Measurements from ENCODE around the gene AP2M1.

Gene AP2M1

GRCh38 chr3:184181596-184181995, 6.9 kb downstream of the AP2M1 start:
- no peak for DNase-seq

- DNase-seq: no peak
Measured at GRCh38 chr3:184183679-184184078, 9.0 kb downstream of the AP2M1 start.

- DNase-seq: no peak
Measured at GRCh38 chr3:184184546-184185230, 10.0 kb downstream of the AP2M1 start.

- peak; percentile 98 to 100 (median 99) for DNase-seq
Measured at GRCh38 chr3:184185461-184186183, 11.0 kb downstream of the AP2M1 start.

GRCh38 chr3:184186184-184186901, 11.7 kb downstream of the AP2M1 start, which contains the start of gene ABCF3:
Gene ABCF3 (plus strand): TSS chr3:184186199. CDS start chr3:184186208, 9 bp downstream.
- no peak for DNase-seq

GRCh38 chr3:184186902-184187207, 12.2 kb downstream of the AP2M1 start:
- no peak for DNase-seq

- no peak for DNase-seq
Measured at GRCh38 chr3:184188080-184188479, 13.4 kb downstream of the AP2M1 start.

GRCh38 chr3:184189421-184189820, 14.8 kb downstream of the AP2M1 start:
- DNase-seq: no peak

GRCh38 chr3:184192889-184193288, 18.2 kb downstream of the AP2M1 start:
- no peak for DNase-seq

- DNase-seq: no peak
Measured at GRCh38 chr3:184193991-184194539, 19.4 kb downstream of the AP2M1 start.

GRCh38 chr3:184196536-184196935, 21.9 kb downstream of the AP2M1 start:
- DNase-seq: no peak

GRCh38 chr3:184198509-184198908, 23.9 kb downstream of the AP2M1 start:
- no peak for DNase-seq

- DNase-seq: no peak
Measured at GRCh38 chr3:184200825-184201224, 26.2 kb downstream of the AP2M1 start.

GRCh38 chr3:184203526-184203925, 28.9 kb downstream of the AP2M1 start:
- DNase-seq: no peak

GRCh38 chr3:184209146-184209923, 34.7 kb downstream of the AP2M1 start:
- no peak for DNase-seq

GRCh38 chr3:184211297-184211696, 36.6 kb downstream of the AP2M1 start:
- no peak for DNase-seq

- DNase-seq: no peak
Measured at GRCh38 chr3:184211718-184212117, 37.1 kb downstream of the AP2M1 start.

- no peak for DNase-seq
Measured at GRCh38 chr3:184218814-184219213, 44.2 kb downstream of the AP2M1 start.

- DNase-seq: no peak
Measured at GRCh38 chr3:184222521-184222920, 47.9 kb downstream of the AP2M1 start.

- no peak for DNase-seq
Measured at GRCh38 chr3:184223946-184224345, 49.3 kb downstream of the AP2M1 start.

- peak in 4 of 5 donors; percentile 30 to 50 (median 35) for DNase-seq
Measured at GRCh38 chr3:184227481-184227935, 52.9 kb downstream of the AP2M1 start.

- DNase-seq: no peak
Measured at GRCh38 chr3:184228376-184229137, 53.9 kb downstream of the AP2M1 start.
